SW480 (cell line): ENCODE results near the gene HSP90AA1.

Experiments used
- DNase-seq: peaks from one replicate; pipeline ENCODE4 v3.0.0-alpha.2; 2016; ENCODE audit warnings: low spot score

The HSP90AA1 gene

GRCh38 chr14:102040153-102040552, 46.7 kb downstream of the HSP90AA1 start:
- no peak for DNase-seq

GRCh38 chr14:102039157-102039556, 47.7 kb downstream of the HSP90AA1 start:
- DNase-seq: no peak

GRCh38 chr14:102037686-102038085, 49.2 kb downstream of the HSP90AA1 start:
- DNase-seq: no peak

- no peak for DNase-seq
Measured at GRCh38 chr14:102035914-102036313, 50.9 kb downstream of the HSP90AA1 start.

DNA sequence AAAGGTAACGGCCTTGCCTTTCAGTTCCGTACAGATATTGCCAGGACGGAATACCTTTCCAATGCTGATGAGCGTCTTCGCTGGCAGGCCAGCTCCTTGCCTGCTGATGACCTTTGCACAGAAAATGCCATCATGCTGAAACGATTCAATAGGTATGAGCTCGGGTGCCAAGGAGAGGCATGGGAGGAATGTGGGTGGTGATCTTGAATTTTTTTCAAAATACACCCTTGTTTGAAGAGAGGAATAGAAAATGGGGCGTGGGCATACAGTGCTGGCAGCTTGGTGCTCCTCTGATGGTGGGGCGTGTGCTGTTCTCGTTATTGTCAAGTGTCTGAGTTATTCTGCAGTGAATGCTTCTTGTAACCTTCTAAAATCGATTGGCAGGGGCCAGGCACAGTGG, 52.5 kb downstream of the HSP90AA1 start:
- no peak for DNase-seq

DNA sequence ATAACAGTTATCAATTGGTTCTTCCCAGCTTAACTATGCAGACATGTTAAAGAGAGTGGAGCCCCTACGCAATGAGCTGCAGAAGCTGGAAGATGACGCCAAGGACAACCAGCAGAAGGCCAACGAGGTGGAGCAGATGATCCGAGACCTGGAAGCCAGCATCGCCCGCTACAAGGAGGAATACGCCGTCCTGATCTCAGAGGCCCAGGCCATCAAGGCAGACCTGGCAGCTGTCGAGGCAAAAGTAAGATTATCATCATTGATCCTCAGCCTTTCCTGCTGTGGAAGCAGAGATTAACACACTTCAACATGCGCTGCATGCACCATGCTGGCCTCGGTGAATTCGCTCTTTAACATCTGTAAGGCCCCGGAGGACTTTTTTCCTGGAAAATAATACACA, 53.6 kb downstream of the HSP90AA1 start:
- DNase-seq: no peak
